ENCODE data around the gene MXRA7. TPM values are rescaled to one million over a fixed set of nuclear protein-coding genes. Genes with fewer than 3 reads are reported as not detected.

Gene MXRA7
- total RNA-seq, 4 donors from 2014 or later = 362 to 576 (median 421) TPM

GRCh38 chr17:76689859-76690258 is 20.9 kb downstream of the MXRA7 start:
- H3K4me3 ChIP-seq (replicated peaks in 1 of 3) = no peak overlapping the region
- no peak for DNase-seq
- H3K36me3 ChIP-seq = no peaks in the 10 kb centered on the region
- H3K27ac ChIP-seq = peak overlapping the region in 1 of 3 donors; percentile 94
- H3K4me1 ChIP-seq = peaks cover 41 to 83% of the 10 kb centered on the region in 2 donors
- no peaks in the 10 kb centered on the region for H3K9me3 ChIP-seq
- TF ChIP-seq POLR2A (IDR thresholded peaks at IDR 0.05) (no peak), CTCF (IDR thresholded peaks at IDR 0.05) (no peak)
- H3K27me3 ChIP-seq = no peaks in the 10 kb centered on the region
- intact Hi-C loops (cut with DNase I) = loop anchor here (10.0 kb wide), 1 partner anchor 165 kb away; no protein-coding TSS in a partner anchor
- WGBS, 2 donors = 91 to 92% methylated on average over 11 of the region's 11 CpGs

- Histone ChIP-seq H3K4me3 (replicated peaks in 1 of 3) (no peak overlapping the region), H3K4me1 (peaks cover 40 to 80% of the 10 kb centered on the region in 2 donors), H3K36me3 (peaks cover 9 to 12% of the 10 kb centered on the region in 2 donors), H3K27me3 (no peaks in the 10 kb centered on the region), H3K9me3 (no peaks in the 10 kb centered on the region), H3K27ac (peak overlapping the region; percentile 88 to 94 (median 93))
- 58 to 63% methylated on average over 4 to 11 of the region's 11 CpGs for WGBS, 2 donors
- intact Hi-C loops (cut with DNase I) = loop anchor here (10.0 kb wide), 1 partner anchor 163 kb away; no protein-coding TSS in a partner anchor
- DNase-seq = peak; percentile 59 to 74
- no peak for TF ChIP-seq CTCF (IDR thresholded peaks at IDR 0.05)
Observed at GRCh38 chr17:76688165-76688622, 22.6 kb downstream of the MXRA7 start.

- no peaks in the 10 kb centered on the region for H3K27me3 ChIP-seq
- WGBS, 2 donors = 34 to 45% methylated on average over 24 to 26 of the region's 26 CpGs
- intact Hi-C loops (cut with DNase I) = loop anchor here (10.0 kb wide), 1 partner anchor 163 kb away; no protein-coding TSS in a partner anchor
- TF ChIP-seq POLR2A (IDR thresholded peaks at IDR 0.05) (peak in 1 of 2 donors; percentile 45), CTCF (IDR thresholded peaks at IDR 0.05) (no peak)
- peaks cover 15 to 16% of the 10 kb centered on the region in 2 donors for H3K36me3 ChIP-seq
- H3K9me3 ChIP-seq = no peaks in the 10 kb centered on the region
- H3K4me1 ChIP-seq = peaks cover 40 to 85% of the 10 kb centered on the region in 2 donors
- DNase-seq = peak; percentile 91 to 94
- H3K27ac ChIP-seq = peak overlapping the region; percentile 88 to 94 (median 93)
- no peak overlapping the region for H3K4me3 ChIP-seq (replicated peaks in 1 of 3)
Observed at GRCh38 chr17:76687298-76688164, 23.2 kb downstream of the MXRA7 start.

DNA sequence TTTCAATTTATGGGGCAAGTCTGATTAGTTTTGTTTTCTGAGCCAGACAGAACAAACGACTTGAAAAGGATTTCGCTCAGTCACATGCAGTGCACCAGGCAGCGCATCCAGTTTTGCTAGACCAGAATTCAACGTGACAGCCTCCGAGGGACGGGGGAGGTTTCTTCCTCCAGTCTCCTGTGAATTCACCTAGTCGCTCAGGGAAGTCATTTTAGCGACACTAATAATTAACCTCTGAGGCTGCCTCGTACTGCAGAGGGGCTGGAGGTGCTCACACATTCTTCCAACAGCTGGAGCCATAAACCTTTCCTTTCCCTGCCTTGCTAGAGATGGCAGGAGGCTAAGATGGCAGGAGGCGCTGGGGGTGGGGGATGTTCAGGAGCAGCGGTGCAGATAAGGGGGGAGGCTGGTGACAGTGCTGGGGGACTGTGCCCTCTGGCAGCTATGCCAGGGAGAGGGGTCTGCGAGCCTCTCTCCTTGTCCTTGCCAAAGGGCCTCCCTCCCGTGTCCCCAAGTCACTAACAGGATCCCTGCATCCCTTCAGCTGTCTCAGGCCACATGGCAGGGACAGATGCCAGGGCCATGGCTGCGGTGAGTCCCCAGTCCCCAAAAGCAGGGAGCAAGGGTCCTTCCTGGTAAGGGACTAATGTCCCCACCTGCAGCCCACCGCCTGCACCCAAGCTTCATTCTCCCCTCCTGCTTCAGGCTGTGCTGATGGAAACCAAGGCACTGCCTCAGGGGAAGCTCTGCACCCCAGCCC is 24.0 kb downstream of the MXRA7 start:
- Histone ChIP-seq H3K27ac (peak overlapping the region; percentile 88 to 94 (median 93)), H3K4me3 (replicated peaks in 1 of 3) (no peak overlapping the region), H3K27me3 (no peaks in the 10 kb centered on the region), H3K36me3 (peaks cover 15 to 17% of the 10 kb centered on the region in 2 donors), H3K4me1 (peaks cover 34 to 83% of the 10 kb centered on the region in 2 donors), H3K9me3 (no peaks in the 10 kb centered on the region)
- peak in 1 of 2 donors; percentile 27 for DNase-seq
- TF ChIP-seq CTCF (IDR thresholded peaks at IDR 0.05) (no peak), POLR2A (IDR thresholded peaks at IDR 0.05) (no peak)
- intact Hi-C loops (cut with DNase I) = loop anchor here (10.0 kb wide), 1 partner anchor 162 kb away; no protein-coding TSS in a partner anchor
- WGBS, 2 donors = 76 to 82% methylated on average over 10 to 12 of the region's 15 CpGs
